ENCODE results near the gene MBNL2. TPM values are rescaled to one million over a fixed set of nuclear protein-coding genes. Genes with fewer than 3 reads are reported as not detected.

Gene MBNL2
- total and polyA plus RNA-seq, 10 of the 15 experiments (the other 5 are each of a cell fraction or from before 2014, with no cell fraction given) = 1.6 to 9.7 (median 6.7) TPM

DNA sequence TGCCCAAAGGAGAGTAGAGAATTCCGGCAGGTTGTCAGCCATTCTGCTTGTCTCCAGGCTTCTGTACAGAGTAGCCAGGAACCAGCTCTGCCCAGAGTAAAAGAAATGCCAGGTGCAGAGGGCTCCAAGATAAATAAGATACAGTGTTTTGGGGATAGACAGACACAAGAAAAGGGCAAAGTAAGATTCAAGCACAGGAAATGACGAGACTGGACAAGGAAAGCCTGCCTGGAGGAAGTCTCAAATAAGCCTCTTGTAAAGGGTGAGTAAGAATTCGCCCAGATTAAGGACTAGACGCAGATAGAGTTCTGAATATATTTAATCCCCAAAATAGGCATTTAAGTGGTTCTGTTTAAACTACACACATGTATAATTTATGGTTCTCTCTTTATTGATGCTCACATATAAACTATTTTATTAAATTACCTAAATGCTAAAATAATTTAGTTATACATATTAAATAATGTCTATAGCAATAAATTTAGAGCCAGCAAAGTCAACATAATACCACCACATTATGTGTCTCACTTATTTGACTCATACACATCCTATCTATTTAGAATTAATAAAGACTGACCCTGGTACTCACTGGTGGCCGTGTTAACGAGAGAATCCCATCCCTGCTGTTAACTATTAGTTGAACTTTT, 113.5 kb downstream of the MBNL2 start (continued):
- TF ChIP-seq, protein P1, sequence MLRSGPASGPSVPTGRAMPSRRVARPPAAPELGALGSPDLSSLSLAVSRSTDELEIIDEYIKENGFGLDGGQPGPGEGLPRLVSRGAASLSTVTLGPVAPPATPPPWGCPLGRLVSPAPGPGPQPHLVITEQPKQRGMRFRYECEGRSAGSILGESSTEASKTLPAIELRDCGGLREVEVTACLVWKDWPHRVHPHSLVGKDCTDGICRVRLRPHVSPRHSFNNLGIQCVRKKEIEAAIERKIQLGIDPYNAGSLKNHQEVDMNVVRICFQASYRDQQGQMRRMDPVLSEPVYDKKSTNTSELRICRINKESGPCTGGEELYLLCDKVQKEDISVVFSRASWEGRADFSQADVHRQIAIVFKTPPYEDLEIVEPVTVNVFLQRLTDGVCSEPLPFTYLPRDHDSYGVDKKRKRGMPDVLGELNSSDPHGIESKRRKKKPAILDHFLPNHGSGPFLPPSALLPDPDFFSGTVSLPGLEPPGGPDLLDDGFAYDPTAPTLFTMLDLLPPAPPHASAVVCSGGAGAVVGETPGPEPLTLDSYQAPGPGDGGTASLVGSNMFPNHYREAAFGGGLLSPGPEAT (IDR thresholded peaks at IDR 0.05; ENCODE audit: low read depth) = no peak
- TF ChIP-seq TCF3 (IDR thresholded peaks at IDR 0.05; ENCODE audit: borderline replicate concordance, insufficient read depth, low read depth, low read length) (no peak), NBN (IDR thresholded peaks at IDR 0.05) (no peak), SMARCA5 (IDR thresholded peaks at IDR 0.05) (no peak)

DNA sequence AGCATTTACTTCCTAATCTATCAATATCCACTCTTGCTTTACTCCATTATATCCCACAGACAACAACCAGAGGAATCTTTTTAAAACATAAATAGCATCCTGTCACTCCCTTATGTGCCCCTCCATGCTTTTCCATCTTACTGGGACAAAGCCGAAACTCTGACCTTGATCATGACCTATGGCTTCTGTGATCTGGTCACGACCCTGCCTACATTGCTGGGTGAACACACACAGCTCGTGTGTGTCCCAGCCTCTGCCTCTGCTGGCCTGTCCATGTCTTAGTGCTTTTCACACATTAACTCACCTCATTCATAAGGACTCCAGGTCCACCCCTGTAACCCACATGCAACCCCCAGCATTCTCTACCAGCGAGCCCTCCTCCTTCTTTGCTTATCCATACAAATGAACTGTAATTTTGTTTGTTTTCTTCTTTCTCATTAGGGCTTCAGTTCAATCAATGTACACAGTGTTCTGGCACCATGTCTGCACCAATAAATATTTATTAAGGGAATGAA, 115.9 kb downstream of the MBNL2 start:
- Histone ChIP-seq H3K79me2 (ENCODE audit: control insufficient read depth, insufficient read depth, low read length) (no peaks in the 10 kb centered on the region), H3K9me3 (replicated peaks; ENCODE audit: control insufficient read depth, insufficient read depth, low read length) (no peaks in the 10 kb centered on the region), H3K36me3 (ENCODE audit: control insufficient read depth in 2 of 2, insufficient read depth in 2 of 2, low read length in 1 of 2) (no peaks in the 10 kb centered on the region; a peak in 1 of 4 replicates), H3K4me1 (ENCODE audit: control insufficient read depth, insufficient read depth, low read length) (no peaks in the 10 kb centered on the region), H2AFZ (ENCODE audit: control insufficient read depth, low read depth, low read length) (no peak overlapping the region), H3K4me3 (no peak overlapping the region), H3K4me2 (ENCODE audit: control insufficient read depth, insufficient read depth) (no peak overlapping the region), H4K20me1 (ENCODE audit: control insufficient read depth, insufficient read depth) (no peaks in the 10 kb centered on the region), H3K9ac (ENCODE audit: control insufficient read depth, insufficient read depth, low read length) (no peak overlapping the region), H3K27me3 (replicated peaks in 1 of 2; ENCODE audit: control insufficient read depth in 2 of 2, insufficient read depth in 2 of 2, low read length in 1 of 2) (no peaks in the 10 kb centered on the region), H3K27ac (ENCODE audit: control insufficient read depth, insufficient read depth) (no peak overlapping the region)
- FAIRE-seq = no peak
- in situ Hi-C loops (cut with MboI) (no loop called here), intact Hi-C loops (cut with micrococcal nuclease; ENCODE audit: unreplicated experiment) (no loop called here)
- WGBS (ENCODE audit: insufficient coverage, insufficient replicate concordance, low lambda C conversion rate, missing lambda C conversion rate) = 85% methylated on average over 4 of the region's 4 CpGs
- SMC1A ChIA-PET (ENCODE audit: uncharacterized antibody, unreplicated experiment) = interaction anchor here (1.5 kb wide), 1 partner anchor 39 kb away, joined by 3 read pairs; no protein-coding TSS in a partner anchor
- POLR2A ChIA-PET = no interaction called here
- no peak for DNase-seq (ENCODE audit: low read depth, low spot score)
- no peak for TF ChIP-seq WRNIP1 (IDR thresholded peaks at IDR 0.05; ENCODE audit: borderline replicate concordance, low read depth, low read length)
- TF ChIP-seq FOXM1 (IDR thresholded peaks at IDR 0.05; ENCODE audit: low read depth, low read length) = no peak
- no peak for TF ChIP-seq HCFC1 (IDR thresholded peaks at IDR 0.05; ENCODE audit: low read length)
- no peak for TF ChIP-seq SREBF1 (IDR thresholded peaks at IDR 0.05; ENCODE audit: low read length)
- no peak for TF ChIP-seq IKZF2 (IDR thresholded peaks at IDR 0.05)
- no peak for TF ChIP-seq EZH2 (IDR thresholded peaks at IDR 0.05; ENCODE audit: borderline replicate concordance, control insufficient read depth, low read depth, low read length)
- TF ChIP-seq MEF2B (IDR thresholded peaks at IDR 0.05; ENCODE audit: partially characterized antibody, poor library complexity, severe bottlenecking) = no peak
- no peak for TF ChIP-seq SMARCA5 (IDR thresholded peaks at IDR 0.05)
- TF ChIP-seq ZSCAN29 (IDR thresholded peaks at IDR 0.05) = no peak
- TF ChIP-seq NFYB (IDR thresholded peaks at IDR 0.05; ENCODE audit: insufficient read depth, low read depth, low read length) = no peak
- no peak for TF ChIP-seq GABPA (IDR thresholded peaks at IDR 0.05; ENCODE audit: low read depth)
- no peak for TF ChIP-seq BCL11A (IDR thresholded peaks at IDR 0.05; ENCODE audit: low read depth, low read length)
- RAD21 ChIA-PET (ENCODE audit: unreplicated experiment) = no interaction called here
- no TSS peak for BruUV-seq (replicated peaks)
- CTCF ChIA-PET = interaction anchor here (0.6 kb wide), 1 partner anchor 8 kb away, joined by 3 read pairs; no protein-coding TSS in a partner anchor
- ATAC-seq = no peak

Measured in GM12878 (cell line).